ENCODE data around the gene IYD.
A peak's percentile ranks its signal among the peaks of the same experiment; 100 is the strongest.

The IYD gene

GRCh38 chr6:150382171-150382570 is 13.4 kb downstream of the IYD start:
- no peak for TF ChIP-seq CTCF (conservative IDR thresholded peaks at IDR 0.05)
- H3K27ac ChIP-seq = no peak overlapping the region

GRCh38 chr6:150391414-150391813 is 22.6 kb downstream of the IYD start:
- no peak for TF ChIP-seq CTCF (conservative IDR thresholded peaks at IDR 0.05)

GRCh38 chr6:150391890-150392289 is 23.1 kb downstream of the IYD start:
- H3K27ac ChIP-seq = no peak overlapping the region
- no peak for TF ChIP-seq CTCF (conservative IDR thresholded peaks at IDR 0.05)

More at GRCh38 chr6:150391414-150391813, 22.6 kb downstream of the IYD start:
- no peak overlapping the region for H3K27ac ChIP-seq

- no peak overlapping the region for H3K27ac ChIP-seq
- no peak for TF ChIP-seq CTCF (conservative IDR thresholded peaks at IDR 0.05)
Measured at GRCh38 chr6:150392452-150393220, 23.8 kb downstream of the IYD start.

GRCh38 chr6:150394053-150394898 is 25.5 kb downstream of the IYD start:
- no peak overlapping the region for H3K27ac ChIP-seq
- TF ChIP-seq CTCF (conservative IDR thresholded peaks at IDR 0.05) = no peak

- no peak for TF ChIP-seq CTCF (conservative IDR thresholded peaks at IDR 0.05)
Measured at GRCh38 chr6:150394899-150395295, 26.1 kb downstream of the IYD start.

GRCh38 chr6:150395388-150396009 is 26.7 kb downstream of the IYD start:
- H3K27ac ChIP-seq = no peak overlapping the region
- TF ChIP-seq CTCF (conservative IDR thresholded peaks at IDR 0.05) = peak; percentile 76

More at GRCh38 chr6:150394899-150395295, 26.1 kb downstream of the IYD start:
- no peak overlapping the region for H3K27ac ChIP-seq
